Ascending aorta (tissue), 2 donors: ENCODE measurements around the gene MYL4. TPM values are rescaled to one million over a fixed set of nuclear protein-coding genes. Genes with fewer than 3 reads are reported as not detected.

Source experiments
- DNase-seq, 2 donors: peaks; one replicate each; pipeline ENCODE4 v3.0.0-alpha.2; 2019; ENCODE audit warnings: low spot score in 2 of 2
- H3K27ac ChIP-seq, 2 donors: fragments of 200-600 bp; sonication (generic); one replicate each; pipeline ENCODE4 v1.5.1; 2016 to 2017; ENCODE audit warnings: mild to moderate bottlenecking in 1 of 2
- H3K27me3 ChIP-seq: fragments of 200-600 bp; sonication (generic); one replicate; pipeline ENCODE4 v1.5.1; 2017
- H3K36me3 ChIP-seq, 2 donors: fragments of 200-600 bp; sonication (generic); one replicate each; pipeline ENCODE4 v1.5.1; 2016
- H3K4me1 ChIP-seq, 2 donors: fragments of 200-600 bp; sonication (generic); one replicate each; pipeline ENCODE4 v1.5.1; 2016 to 2017; ENCODE audit warnings: mild to moderate bottlenecking in 1 of 2
- H3K4me3 ChIP-seq, 2 donors: fragments of 200-600 bp; sonication (generic); one replicate each; pipeline ENCODE4 v1.5.1; 2016 to 2017; ENCODE audit warnings: mild to moderate bottlenecking in 1 of 2
- H3K9me3 ChIP-seq, 2 donors: fragments of 200-600 bp; sonication (generic); one replicate each; pipeline ENCODE4 v1.5.1; 2016
- CTCF ChIP-seq, 3 experiments: fragments of 200-600 bp in 2 of 3; fragments of 450-650 bp in 1 of 3; sonication (generic) in 2 of 3; IDR thresholded peaks; one replicate each; pipeline ENCODE4 v1.5.1; 2016 to 2019; ENCODE audit warnings: antibody characterized with exemption in 3 of 3, mild to moderate bottlenecking in 1 of 3, moderate library complexity in 1 of 3
- intact Hi-C: fragments of 100-400 bp; cut with DNase I; formaldehyde crosslinking; loops from one replicate; pipeline ENCODE4 v1.15.1; 2023
- total RNA-seq: library from RNA; depleted of rRNA; stranded (reverse); fragments of >200 nt; gene quantifications from one replicate; pipeline ENCODE4 v1.1.0, GENCODE V29; 2016

Gene MYL4
- total RNA-seq, 1 donor from 2014 or later = not detected

GRCh38 chr17:47229535-47230443, 20.6 kb downstream of the MYL4 start:
- peak; percentile 45 to 95 for DNase-seq
- H3K36me3 ChIP-seq = no peaks in the 10 kb centered on the region
- H3K27me3 ChIP-seq = no peaks in the 10 kb centered on the region
- no peaks in the 10 kb centered on the region for H3K9me3 ChIP-seq
- H3K27ac ChIP-seq = peak overlapping the region; percentile 92 to 93
- peak; percentile 98 to 99 (median 99) for TF ChIP-seq CTCF (IDR thresholded peaks at IDR 0.05)
- peaks cover 10 to 33% of the 10 kb centered on the region in 2 donors for H3K4me1 ChIP-seq
- peak overlapping the region; percentile 39 to 40 for H3K4me3 ChIP-seq
- intact Hi-C loops = loop anchor here (1.0 to 10.0 kb wide), 2 partner anchors 86 to 385 kb away; no protein-coding TSS in a partner anchor

- TF ChIP-seq CTCF (IDR thresholded peaks at IDR 0.05) = no peak
- H3K4me1 ChIP-seq = peaks cover 10 to 24% of the 10 kb centered on the region in 2 donors
- DNase-seq = no peak
- H3K4me3 ChIP-seq = no peak overlapping the region
- H3K36me3 ChIP-seq = no peaks in the 10 kb centered on the region
- H3K9me3 ChIP-seq = no peaks in the 10 kb centered on the region
- H3K27ac ChIP-seq = no peak overlapping the region
- no peaks in the 10 kb centered on the region for H3K27me3 ChIP-seq
- intact Hi-C loops = loop anchor here (1.0 kb wide), 1 partner anchor 84 kb away; no protein-coding TSS in a partner anchor
Observed at GRCh38 chr17:47230864-47231263, 21.7 kb downstream of the MYL4 start.

- intact Hi-C loops = no loop called here
- H3K36me3 ChIP-seq = no peaks in the 10 kb centered on the region
- H3K4me1 ChIP-seq = peaks cover 6 to 21% of the 10 kb centered on the region in 2 donors
Observed at GRCh38 chr17:47231334-47231733, 22.2 kb downstream of the MYL4 start.

GRCh38 chr17:47231866-47232265, 22.7 kb downstream of the MYL4 start:
- Histone ChIP-seq H3K9me3 (no peaks in the 10 kb centered on the region), H3K27ac (no peak overlapping the region), H3K36me3 (no peaks in the 10 kb centered on the region), H3K27me3 (no peaks in the 10 kb centered on the region), H3K4me1 (peaks cover 2 to 15% of the 10 kb centered on the region in 2 donors), H3K4me3 (no peak overlapping the region)
- DNase-seq = no peak
- intact Hi-C loops = no loop called here
- TF ChIP-seq CTCF (IDR thresholded peaks at IDR 0.05) = no peak

More at GRCh38 chr17:47231334-47231733, 22.2 kb downstream of the MYL4 start:
- DNase-seq = no peak
- H3K4me3 ChIP-seq = no peak overlapping the region
- no peaks in the 10 kb centered on the region for H3K9me3 ChIP-seq
- H3K27me3 ChIP-seq = no peaks in the 10 kb centered on the region
- TF ChIP-seq CTCF (IDR thresholded peaks at IDR 0.05) = no peak
- no peak overlapping the region for H3K27ac ChIP-seq

- H3K9me3 ChIP-seq = no peaks in the 10 kb centered on the region
- H3K27ac ChIP-seq = no peak overlapping the region
- peaks cover 0 to 10% of the 10 kb centered on the region in 2 donors for H3K4me1 ChIP-seq
- TF ChIP-seq CTCF (IDR thresholded peaks at IDR 0.05) = no peak
- DNase-seq = no peak
- intact Hi-C loops = no loop called here
- H3K27me3 ChIP-seq = no peaks in the 10 kb centered on the region
- H3K4me3 ChIP-seq = no peak overlapping the region
- no peaks in the 10 kb centered on the region for H3K36me3 ChIP-seq
Observed at GRCh38 chr17:47232465-47232864, 23.3 kb downstream of the MYL4 start.
